ENCODE measurements around the gene ATP2A1. TPM values are rescaled to one million over a fixed set of nuclear protein-coding genes. Genes with fewer than 3 reads are reported as not detected.

The ATP2A1 gene
- total and polyA plus RNA-seq, 2 of the 8 experiments (the other 6 are each of a cell fraction or from before 2014, with no cell fraction given) = 1.7 to 2.4 TPM

GRCh38 chr16:28883221-28883996 is 5.1 kb downstream of the ATP2A1 start:
- Histone ChIP-seq H3K18ac (ENCODE audit: extremely low read depth, low read length) (peak overlapping the region; percentile 38; the same call in 1 of the 2 replicates), H3K14ac (ENCODE audit: insufficient read length) (no peak overlapping the region), H3K56ac (replicated peaks; ENCODE audit: insufficient read length, low read depth, low read length) (no peak overlapping the region), H3K9ac (replicated peaks in 1 of 4; ENCODE audit: extremely low read depth in 1 of 4, low read depth in 3 of 4, low read length in 3 of 4) (no peak overlapping the region; a peak in 1 of 7 replicates), H3K79me1 (ENCODE audit: low read depth, low read length) (no peaks in the 10 kb centered on the region; the same call in none of the 2 replicates), H2AK5ac (ENCODE audit: low read depth, low read length) (peak overlapping the region; percentile 72; the same call in 1 of the 2 replicates), H3K4me1 (replicated peaks in 1 of 4; ENCODE audit: control insufficient read depth in 3 of 4, insufficient read depth in 4 of 4, low read length in 3 of 4) (peaks cover 0 to 24% (median 20%) of the 10 kb centered on the region in 4 experiments; a peak in 6 of 7 replicates), H4K8ac (ENCODE audit: extremely low read depth, insufficient read depth, low read length) (no peak overlapping the region; the same call in 1 of the 2 replicates), H3K79me2 (ENCODE audit: control insufficient read depth in 1 of 2, insufficient read depth in 2 of 2, low read length in 2 of 2) (no peaks in the 10 kb centered on the region), H2BK15ac (ENCODE audit: low read length) (peak overlapping the region; percentile 46; the same call in 1 of the 2 replicates), H2BK12ac (ENCODE audit: low read depth, low read length) (peak overlapping the region; percentile 62; the same call in 1 of the 2 replicates), H4K20me1 (replicated peaks in 1 of 2; ENCODE audit: control insufficient read depth in 1 of 2, insufficient read depth in 2 of 2, low read length in 2 of 2) (no peaks in the 10 kb centered on the region), H4K5ac (ENCODE audit: insufficient read length, low read depth, low read length) (no peak overlapping the region), H3K4me3 (ENCODE audit: extremely low read depth in 1 of 4, insufficient read depth in 2 of 4, low read depth in 3 of 4, low read length in 4 of 4) (no peak overlapping the region), H3K27me3 (replicated peaks in 1 of 4; ENCODE audit: control insufficient read depth in 3 of 4, extremely low read depth in 1 of 4, insufficient read depth in 3 of 4, low read length in 3 of 4) (peaks cover 0 to 8% (median 7%) of the 10 kb centered on the region in 4 experiments; a peak in 2 of 7 replicates), H3K9me3 (ENCODE audit: insufficient read depth in 2 of 2, low read depth in 1 of 2, low read length in 1 of 2) (no peaks in the 10 kb centered on the region), H2AFZ (ENCODE audit: low read length) (no peak overlapping the region), H3K36me3 (ENCODE audit: control insufficient read depth in 2 of 4, insufficient read depth in 4 of 4, low read length in 3 of 4) (no peaks in the 10 kb centered on the region), H3K27ac (ENCODE audit: low read depth, low read length) (no peak overlapping the region), H3K4ac (replicated peaks; ENCODE audit: insufficient read length, low read depth, low read length) (peak overlapping the region; percentile 49), H2BK20ac (ENCODE audit: low read length) (no peak overlapping the region; the same call in 1 of the 2 replicates), H3K23me2 (ENCODE audit: low read depth, low read length) (peaks cover 13% of the 10 kb centered on the region), H3K23ac (ENCODE audit: insufficient read length) (no peak overlapping the region), H2BK5ac (ENCODE audit: low read depth, low read length) (peak overlapping the region; percentile 26; the same call in 1 of the 2 replicates), H3K4me2 (ENCODE audit: insufficient read depth in 1 of 2, low read depth in 2 of 2, low read length in 2 of 2) (peak overlapping the region; percentile 4 to 45; a peak in 3 of 4 replicates), H4K91ac (replicated peaks; ENCODE audit: insufficient read length, low read length) (peak overlapping the region; percentile 25), H2BK120ac (replicated peaks; ENCODE audit: low read depth, low read length) (no peak overlapping the region)
- DNase-seq (ENCODE audit: low read depth in 1 of 2, low spot score in 2 of 2) = no peak
- ChIA-PET CTCF (ENCODE audit: partially characterized antibody) (interaction anchor here (0.8 to 5.3 kb wide), 6 partner anchors 9 to 89 kb away, joined by 3 to 32 read pairs (median 6); no protein-coding TSS in a partner anchor), POLR2A (ENCODE audit: partially characterized antibody) (interaction anchor here (0.6 to 2.2 kb wide), 15 partner anchors 8 to 90 kb away, joined by 3 to 12 read pairs (median 3); partner anchors contain the start of genes ATXN2L, SH2B1 and TUFM)
- 70% methylated on average over 22 of the region's 25 CpGs; no CpG with 5 or more reads in 1 of the 2 experiments for WGBS, 2 experiments (ENCODE audit: extremely low coverage in 1 of 2, insufficient coverage in 1 of 2, insufficient read length in 1 of 2, insufficient replicate concordance in 2 of 2, low coverage in 1 of 2, low lambda C conversion rate in 2 of 2, missing lambda C conversion rate in 1 of 2)
- no peak for FAIRE-seq
- TF ChIP-seq POLR2A (IDR thresholded peaks at IDR 0.05; ENCODE audit: control extremely low read depth in 1 of 2, low read depth in 2 of 2, low read length in 2 of 2) (no peak), JUND (IDR thresholded peaks at IDR 0.05; ENCODE audit: low read length) (no peak), SRF (IDR thresholded peaks at IDR 0.05; ENCODE audit: low read depth, low read length) (no peak), CREB1 (IDR thresholded peaks at IDR 0.05) (no peak), CBX8 (IDR thresholded peaks at IDR 0.05; ENCODE audit: borderline replicate concordance, low read depth, low read length) (no peak), BRCA1 (IDR thresholded peaks at IDR 0.05; ENCODE audit: low read depth, low read length) (no peak), NANOG (IDR thresholded peaks at IDR 0.05; ENCODE audit: insufficient read depth, low read depth, low read length, poor library complexity, severe bottlenecking) (no peak), CHD2 (IDR thresholded peaks at IDR 0.05; ENCODE audit: low read length) (no peak), FOSL1 (IDR thresholded peaks at IDR 0.05; ENCODE audit: insufficient read depth, low read depth, low read length) (no peak)

Measured in H1 (cell line).